ENCODE results near the gene ZC3H18. TPM values are rescaled to one million over a fixed set of nuclear protein-coding genes. Genes with fewer than 3 reads are reported as not detected.

The ZC3H18 gene
- total RNA-seq, 1 donor from 2014 or later, result 18.4 TPM

GRCh38 chr16:88524973-88525662 lies 45.1 kb upstream of the ZC3H18 start:
- Histone ChIP-seq H3K36me3 (peaks cover 0 to 5% of the 10 kb centered on the region in 2 donors), H3K4me3 (no peak overlapping the region), H3K9me3 (no peaks in the 10 kb centered on the region), H3K27ac (no peak overlapping the region), H3K27me3 (no peaks in the 10 kb centered on the region), H3K4me1 (peaks cover 40% of the 10 kb centered on the region)
- DNase-seq (ENCODE audit: extremely low spot score in 2 of 2), result no peak
- TF ChIP-seq POLR2A (IDR thresholded peaks at IDR 0.05) (no peak), POLR2AphosphoS5 (IDR thresholded peaks at IDR 0.05; ENCODE audit: insufficient read depth in 1 of 2, low read depth in 1 of 2) (no peak), CTCF (IDR thresholded peaks at IDR 0.05) (no peak)
- intact Hi-C loops (cut with DNase I), result no loop called here

GRCh38 chr16:88525663-88525990 lies 44.6 kb upstream of the ZC3H18 start:
- intact Hi-C loops (cut with DNase I), result no loop called here
- no peaks in the 10 kb centered on the region for H3K27me3 ChIP-seq
- H3K9me3 ChIP-seq, result no peaks in the 10 kb centered on the region
- H3K36me3 ChIP-seq, result peaks cover 0 to 5% of the 10 kb centered on the region in 2 donors
- H3K4me3 ChIP-seq, result no peak overlapping the region
- TF ChIP-seq POLR2A (IDR thresholded peaks at IDR 0.05), result no peak
- H3K4me1 ChIP-seq, result peaks cover 40% of the 10 kb centered on the region
- no peak for DNase-seq (ENCODE audit: extremely low spot score in 2 of 2)
- no peak overlapping the region for H3K27ac ChIP-seq

GRCh38 chr16:88526008-88526905 lies 43.9 kb upstream of the ZC3H18 start:
- Histone ChIP-seq H3K4me1 (peaks cover 40% of the 10 kb centered on the region), H3K27me3 (no peaks in the 10 kb centered on the region), H3K36me3 (peaks cover 0 to 5% of the 10 kb centered on the region in 2 donors), H3K4me3 (no peak overlapping the region), H3K9me3 (no peaks in the 10 kb centered on the region), H3K27ac (no peak overlapping the region)
- no peak for TF ChIP-seq POLR2A (IDR thresholded peaks at IDR 0.05)
- no peak for TF ChIP-seq CTCF (IDR thresholded peaks at IDR 0.05)
- no peak for TF ChIP-seq POLR2AphosphoS5 (IDR thresholded peaks at IDR 0.05; ENCODE audit: insufficient read depth in 1 of 2, low read depth in 1 of 2)
- no peak for DNase-seq (ENCODE audit: extremely low spot score in 2 of 2)
- intact Hi-C loops (cut with DNase I), result loop anchor here (2.0 kb wide), 1 partner anchor 83 kb away; no protein-coding TSS in a partner anchor

GRCh38 chr16:88526906-88527185 lies 43.4 kb upstream of the ZC3H18 start:
- no peak overlapping the region for H3K4me3 ChIP-seq
- no peaks in the 10 kb centered on the region for H3K9me3 ChIP-seq
- intact Hi-C loops (cut with DNase I), result loop anchor here (2.0 kb wide), 1 partner anchor 84 kb away; no protein-coding TSS in a partner anchor
- DNase-seq (ENCODE audit: extremely low spot score in 2 of 2), result no peak
- H3K4me1 ChIP-seq, result peaks cover 40% of the 10 kb centered on the region
- no peak for TF ChIP-seq POLR2AphosphoS5 (IDR thresholded peaks at IDR 0.05; ENCODE audit: insufficient read depth in 1 of 2, low read depth in 1 of 2)
- no peak for TF ChIP-seq CTCF (IDR thresholded peaks at IDR 0.05)
- no peak for TF ChIP-seq POLR2A (IDR thresholded peaks at IDR 0.05)
- no peaks in the 10 kb centered on the region for H3K27me3 ChIP-seq
- H3K27ac ChIP-seq, result no peak overlapping the region
- H3K36me3 ChIP-seq, result peaks cover 0 to 5% of the 10 kb centered on the region in 2 donors

GRCh38 chr16:88527186-88527936 lies 42.8 kb upstream of the ZC3H18 start:
- H3K27ac ChIP-seq, result no peak overlapping the region
- no peak for DNase-seq (ENCODE audit: extremely low spot score in 2 of 2)
- no peak overlapping the region for H3K4me3 ChIP-seq

More at GRCh38 chr16:88527186-88527936, 42.8 kb upstream of the ZC3H18 start:
- no peaks in the 10 kb centered on the region for H3K9me3 ChIP-seq
- H3K27me3 ChIP-seq, result no peaks in the 10 kb centered on the region
- TF ChIP-seq POLR2AphosphoS5 (IDR thresholded peaks at IDR 0.05; ENCODE audit: insufficient read depth in 1 of 2, low read depth in 1 of 2) (no peak), POLR2A (IDR thresholded peaks at IDR 0.05) (no peak), CTCF (IDR thresholded peaks at IDR 0.05) (peak; percentile 49 to 88 (median 85))
- H3K4me1 ChIP-seq, result peaks cover 40% of the 10 kb centered on the region
- peaks cover 0 to 5% of the 10 kb centered on the region in 2 donors for H3K36me3 ChIP-seq
- intact Hi-C loops (cut with DNase I), result loop anchor here (2.0 kb wide), 1 partner anchor 85 kb away; no protein-coding TSS in a partner anchor
